CD8-positive, alpha-beta memory T cell (primary cell): Measurements from ENCODE around the gene PDHX. TPM values are rescaled to one million over a fixed set of nuclear protein-coding genes. Genes with fewer than 3 reads are reported as not detected.
"Not testable (repeated sequence)": the region's sequence is repeated elsewhere in the genome, so short reads cannot be mapped to it uniquely, and the experiment has no call there.

Experiments used
- CTCF ChIA-PET: fragments of 350-600 bp; sonication (Branson Sonifier 250); formaldehyde crosslinking; loops from one replicate; lab custom pipeline; 2021; ENCODE audit warnings: antibody characterized with exemption; lab: Charles Lee
- POLR2A ChIA-PET: fragments of 350-600 bp; sonication (Branson Sonifier 250); formaldehyde crosslinking; loops from one replicate; lab custom pipeline; 2021; ENCODE audit warnings: antibody characterized with exemption; lab: Charles Lee
- DNase-seq, 5 donors: peaks; one replicate each; pipeline versions ENCODE4 v3.0.0 to v3.0.0-alpha.2; 2020 to 2022; ENCODE audit warnings: mixed read lengths in 1 of 5
- H3K27ac ChIP-seq: one replicate; pipeline ENCODE4 v1.7.0; 2013; ENCODE audit warnings: low read depth, mild to moderate bottlenecking, low read length, moderate library complexity
- H3K27me3 ChIP-seq: 2 replicates; pipeline ENCODE4 v1.7.0; 2013; ENCODE audit warnings: low read length, mild to moderate bottlenecking; ENCODE audit not compliant: insufficient read depth, poor library complexity, severe bottlenecking
- H3K36me3 ChIP-seq: 2 replicates; pipeline ENCODE4 v1.7.0; 2013; ENCODE audit warnings: mild to moderate bottlenecking, low read length, moderate library complexity; ENCODE audit not compliant: insufficient read depth
- H3K4me1 ChIP-seq: 2 replicates; pipeline ENCODE4 v1.7.0; 2013; ENCODE audit warnings: mild to moderate bottlenecking, low read length, moderate library complexity; ENCODE audit not compliant: insufficient read depth
- H3K4me3 ChIP-seq: 2 replicates; pipeline ENCODE4 v1.7.0; 2013; ENCODE audit warnings: mild to moderate bottlenecking, low read length
- H3K9me3 ChIP-seq: 2 replicates; pipeline ENCODE4 v1.7.0; 2013; ENCODE audit warnings: mild to moderate bottlenecking, low read length
- H3K27ac Mint-ChIP-seq, 8 donors: one replicate each; pipeline ENCODE4 v1.8.0; 2020 to 2021; ENCODE audit warnings: mixed read lengths in 8 of 8, mild to moderate bottlenecking in 6 of 8, inconsistent platforms in 3 of 8, moderate library complexity in 3 of 8
- H3K27me3 Mint-ChIP-seq, 2 donors: one replicate each; pipeline ENCODE4 v1.8.0; 2020 to 2021; ENCODE audit warnings: mixed read lengths in 2 of 2, mild to moderate bottlenecking in 1 of 2, moderate library complexity in 1 of 2
- H3K36me3 Mint-ChIP-seq, 3 donors: one replicate each; pipeline ENCODE4 v1.8.0; 2020 to 2021; ENCODE audit warnings: mixed read lengths in 3 of 3, inconsistent platforms in 1 of 3, mild to moderate bottlenecking in 1 of 3
- H3K4me1 Mint-ChIP-seq, 3 donors: one replicate each; pipeline ENCODE4 v1.8.0; 2020 to 2021; ENCODE audit warnings: mixed read lengths in 3 of 3, inconsistent platforms in 1 of 3, mild to moderate bottlenecking in 1 of 3
- H3K4me3 Mint-ChIP-seq, 7 donors: one replicate each; pipeline ENCODE4 v1.8.0; 2020 to 2021; ENCODE audit warnings: mixed read lengths in 7 of 7, mild to moderate bottlenecking in 6 of 7, moderate library complexity in 4 of 7, inconsistent platforms in 2 of 7
- H3K9me3 Mint-ChIP-seq, 5 donors: one replicate each; pipeline ENCODE4 v1.8.0; 2020 to 2022; ENCODE audit warnings: mixed read lengths in 5 of 5, mild to moderate bottlenecking in 3 of 5, moderate library complexity in 2 of 5, inconsistent platforms in 1 of 5
- polyA plus RNA-seq: library from polyadenylated mRNA; unstranded; fragments of 300-500 nt; fragmentation: Illumina TruSeq; gene quantifications from one replicate; pipeline ENCODE4 v1.2.3, GENCODE V29; 2021
- total RNA-seq, 2 experiments: library from RNA; stranded (reverse); gene quantifications; one replicate each; pipeline ENCODE4 v1.2.3, GENCODE V29; 2021

PDHX gene
- total and polyA plus RNA-seq, 3 experiments from 2014 or later: 16.3 to 41.4 (median 37.8) TPM

DNA sequence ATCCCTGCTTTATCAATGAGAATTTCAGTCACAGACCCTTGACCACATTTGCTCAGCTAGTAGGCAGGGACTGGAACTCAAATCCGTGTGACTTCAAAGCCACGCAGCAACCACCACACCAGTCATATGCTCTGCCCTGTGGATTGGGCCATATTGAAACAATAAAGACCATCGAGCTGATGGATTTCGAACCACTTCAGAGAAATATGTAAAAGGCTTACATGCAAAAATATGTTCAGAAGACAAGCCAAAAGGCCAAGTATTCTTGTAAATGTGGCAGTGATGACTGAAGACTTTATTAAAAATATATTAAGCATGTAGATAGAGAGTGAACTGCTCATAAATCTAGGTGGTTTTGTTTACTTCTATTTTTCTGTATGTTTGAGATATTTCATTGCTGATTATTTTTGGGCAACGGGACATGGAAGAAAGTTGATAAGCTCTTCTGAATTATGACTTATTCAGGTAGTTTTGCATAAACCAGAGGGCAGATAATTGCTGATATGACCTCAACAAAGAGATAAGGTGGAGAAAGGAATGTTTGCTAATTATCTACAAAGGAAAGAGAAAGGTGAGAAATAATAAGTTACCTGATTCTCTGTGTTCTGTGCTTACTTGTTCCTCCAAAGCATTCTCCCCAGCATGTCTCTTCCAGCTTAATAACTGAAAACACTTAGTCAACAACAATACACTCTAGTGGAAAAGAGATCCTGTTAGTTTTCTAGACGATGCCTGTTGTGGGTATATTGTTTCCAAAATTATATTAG, 99.4 kb downstream of the PDHX start:
- Histone ChIP-seq H3K4me3 (no peak overlapping the region), H3K36me3 (no peaks in the 10 kb centered on the region), H3K4me1 (peaks cover 23% of the 10 kb centered on the region), H3K27ac (no peak overlapping the region), H3K9me3 (no peaks in the 10 kb centered on the region), H3K27me3 (no peaks in the 10 kb centered on the region)
- Mint-ChIP-seq H3K4me1 (peaks cover 25 to 40% (median 34%) of the 10 kb centered on the region in 3 donors), H3K9me3 (no peaks in the 10 kb centered on the region), H3K27ac (peak overlapping the region in 2 of 8 donors; percentile 10 to 52), H3K36me3 (no peaks in the 10 kb centered on the region), H3K27me3 (peaks cover 0 to 2% of the 10 kb centered on the region in 2 donors), H3K4me3 (no peak overlapping the region)
- DNase-seq: no peak
- POLR2A ChIA-PET: no interaction called here
- CTCF ChIA-PET: interaction anchor here (1.3 kb wide), 2 partner anchors 15 to 222 kb away, joined by 3 to 4 read pairs; no protein-coding TSS in a partner anchor

DNA sequence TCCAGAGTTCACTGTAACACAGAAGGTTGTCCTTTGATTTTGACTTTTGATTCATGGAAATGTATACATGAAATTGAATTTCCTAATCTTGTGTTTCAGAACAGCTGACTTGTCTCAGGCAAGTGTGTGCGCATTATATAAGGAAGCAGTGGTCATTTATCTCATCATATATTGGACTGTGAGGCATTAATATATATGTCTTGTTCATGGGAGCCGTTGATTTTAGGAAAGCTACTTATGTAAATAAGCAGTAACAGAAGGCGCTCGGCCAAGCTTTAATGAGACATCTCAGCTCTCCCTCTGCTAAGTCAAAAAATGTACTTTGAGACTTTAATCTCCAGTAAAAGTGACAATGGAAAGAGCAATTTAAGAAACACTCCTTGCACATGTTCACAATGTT, 100.5 kb downstream of the PDHX start:
- no peak overlapping the region for H3K27ac Mint-ChIP-seq
- CTCF ChIA-PET: interaction anchor here (1.3 kb wide), 1 partner anchor 220 kb away, joined by 3 read pairs; no protein-coding TSS in a partner anchor
- H3K36me3 ChIP-seq: no peaks in the 10 kb centered on the region

DNA sequence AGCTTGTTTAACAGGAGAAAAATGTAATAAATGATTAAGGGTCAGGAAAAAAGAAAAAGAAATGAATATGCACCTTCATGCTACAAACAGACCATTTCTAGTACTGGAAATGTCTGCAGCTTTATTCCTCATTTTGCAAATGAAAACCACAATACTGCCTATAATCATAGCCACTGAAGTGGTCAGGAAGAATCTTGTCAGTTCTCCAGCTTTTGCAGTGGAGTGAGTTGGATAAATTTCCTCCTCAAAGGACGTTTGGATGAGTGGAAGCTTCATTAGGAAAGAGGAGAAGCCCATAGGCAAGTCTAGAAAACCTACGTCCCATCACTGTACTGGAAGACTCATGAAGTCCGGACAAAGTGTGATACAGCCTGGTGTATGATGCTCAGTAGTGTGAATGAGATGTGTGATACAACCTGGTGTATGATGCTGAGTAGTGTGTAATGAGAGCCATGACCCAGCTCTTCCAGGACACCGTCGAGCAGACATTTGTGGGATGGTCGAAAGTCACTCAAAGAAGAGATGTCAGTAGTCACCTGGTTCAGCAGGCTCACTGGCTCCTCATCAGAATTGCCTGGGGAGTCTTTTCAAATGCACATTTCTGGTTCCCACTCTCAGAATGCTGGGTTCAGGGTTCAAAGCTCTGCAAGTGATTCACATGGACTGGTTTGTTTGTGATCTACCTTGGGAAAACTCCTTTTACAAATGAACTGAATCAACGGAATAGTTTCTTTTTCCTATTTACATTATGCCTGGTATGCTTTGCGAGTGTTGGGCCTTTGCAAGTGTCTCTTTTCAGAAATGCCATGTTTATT, 101.3 kb downstream of the PDHX start:
- no peaks in the 10 kb centered on the region for H3K27me3 ChIP-seq
- no peak overlapping the region for H3K27ac ChIP-seq
- H3K9me3 ChIP-seq: no peaks in the 10 kb centered on the region
- ChIA-PET POLR2A (no interaction called here), CTCF (interaction anchor here (1.3 kb wide), 1 partner anchor 220 kb away, joined by 3 read pairs; no protein-coding TSS in a partner anchor)
- H3K4me1 ChIP-seq: peaks cover 17% of the 10 kb centered on the region
- H3K4me3 Mint-ChIP-seq: no peak overlapping the region
- H3K36me3 ChIP-seq: no peaks in the 10 kb centered on the region
- H3K4me1 Mint-ChIP-seq: peaks cover 19 to 30% (median 27%) of the 10 kb centered on the region in 3 donors
- peaks cover 0 to 2% of the 10 kb centered on the region in 2 donors for H3K27me3 Mint-ChIP-seq
- H3K9me3 Mint-ChIP-seq: peaks cover 0 to 2% (median 0%) of the 10 kb centered on the region in 5 donors
- peak overlapping the region in 1 of 8 donors; percentile 7 for H3K27ac Mint-ChIP-seq
- no peak for DNase-seq
- H3K4me3 ChIP-seq: no peak overlapping the region
- peaks cover 0 to 1% (median 0%) of the 10 kb centered on the region in 3 donors for H3K36me3 Mint-ChIP-seq

More for the DNA sequence above, 100.5 kb downstream of the PDHX start:
- Histone ChIP-seq H3K9me3 (no peaks in the 10 kb centered on the region), H3K4me1 (peaks cover 23% of the 10 kb centered on the region), H3K4me3 (no peak overlapping the region), H3K27ac (no peak overlapping the region), H3K27me3 (no peaks in the 10 kb centered on the region)
- peaks cover 0 to 2% of the 10 kb centered on the region in 2 donors for H3K27me3 Mint-ChIP-seq
- no peak overlapping the region for H3K4me3 Mint-ChIP-seq
- peaks cover 25 to 38% (median 34%) of the 10 kb centered on the region in 3 donors for H3K4me1 Mint-ChIP-seq
- peaks cover 0 to 1% (median 0%) of the 10 kb centered on the region in 3 donors for H3K36me3 Mint-ChIP-seq
- no peak for DNase-seq
- POLR2A ChIA-PET: no interaction called here
- no peaks in the 10 kb centered on the region for H3K9me3 Mint-ChIP-seq

DNA sequence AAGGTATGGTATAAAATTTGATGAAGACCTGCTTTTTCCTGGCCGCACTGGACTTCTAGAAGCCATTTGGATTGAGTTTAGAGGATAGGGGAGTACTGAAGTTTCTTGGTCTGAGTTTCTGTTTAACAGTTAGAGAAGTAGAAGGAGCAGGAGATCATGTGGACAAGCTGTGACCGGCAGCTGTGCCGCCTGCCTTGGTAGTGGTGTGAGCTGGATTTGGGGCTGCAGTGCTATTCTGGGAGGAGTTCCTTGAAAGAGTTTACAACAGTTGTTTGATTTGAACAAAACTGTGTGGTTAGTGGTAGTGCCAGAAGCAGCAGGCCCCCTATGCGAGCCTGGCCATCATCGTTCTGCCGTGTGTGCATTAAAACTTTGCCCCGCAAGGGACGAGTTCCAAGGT, 105.2 kb downstream of the PDHX start:
- peaks cover 13 to 22% (median 18%) of the 10 kb centered on the region in 5 donors for H3K9me3 Mint-ChIP-seq
- Histone ChIP-seq H3K4me3 (no peak overlapping the region), H3K27ac (no peak overlapping the region), H3K4me1 (no peaks in the 10 kb centered on the region), H3K36me3 (no peaks in the 10 kb centered on the region), H3K27me3 (no peaks in the 10 kb centered on the region), H3K9me3 (no peaks in the 10 kb centered on the region)
- ChIA-PET CTCF (interaction anchor here (1.4 to 1.6 kb wide), 2 partner anchors 9 to 20 kb away, joined by 3 read pairs; no protein-coding TSS in a partner anchor), POLR2A (no interaction called here)
- DNase-seq: no peak
- H3K4me1 Mint-ChIP-seq: no peaks in the 10 kb centered on the region
- peaks cover 2 to 31% (median 11%) of the 10 kb centered on the region in 3 donors for H3K36me3 Mint-ChIP-seq
- no peak overlapping the region for H3K27ac Mint-ChIP-seq
- H3K4me3 Mint-ChIP-seq: no peak overlapping the region
- no peaks in the 10 kb centered on the region for H3K27me3 Mint-ChIP-seq

DNA sequence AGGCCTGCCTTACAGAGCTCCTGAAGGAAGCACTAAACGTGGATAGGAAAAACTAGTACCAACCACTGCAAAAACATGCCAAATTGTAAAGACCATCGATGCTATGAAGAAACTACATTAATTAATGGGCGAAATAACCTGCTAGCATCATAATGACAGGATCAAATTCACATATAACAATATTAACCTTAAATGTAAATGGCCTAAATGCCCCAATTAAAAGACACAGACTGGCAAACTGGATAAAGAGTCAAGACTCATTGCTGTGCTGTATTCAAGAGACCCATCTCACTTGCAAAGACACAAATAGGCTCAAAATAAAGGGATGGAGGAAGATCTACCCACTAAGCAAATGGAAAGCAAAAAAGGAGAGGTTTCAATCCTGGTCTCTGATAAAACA, 107.5 kb downstream of the PDHX start:
- H3K27ac Mint-ChIP-seq, H3K4me1 ChIP-seq, H3K9me3 ChIP-seq, H3K4me3 Mint-ChIP-seq, CTCF ChIA-PET, H3K27me3 ChIP-seq, H3K36me3 ChIP-seq, DNase-seq, H3K27me3 Mint-ChIP-seq, POLR2A ChIA-PET, H3K4me1 Mint-ChIP-seq, H3K27ac ChIP-seq, H3K4me3 ChIP-seq: not testable (repeated sequence)
- H3K9me3 Mint-ChIP-seq: peaks cover 13 to 22% (median 18%) of the 10 kb centered on the region in 5 donors
- H3K36me3 Mint-ChIP-seq: peaks cover 2 to 39% (median 11%) of the 10 kb centered on the region in 3 donors

DNA sequence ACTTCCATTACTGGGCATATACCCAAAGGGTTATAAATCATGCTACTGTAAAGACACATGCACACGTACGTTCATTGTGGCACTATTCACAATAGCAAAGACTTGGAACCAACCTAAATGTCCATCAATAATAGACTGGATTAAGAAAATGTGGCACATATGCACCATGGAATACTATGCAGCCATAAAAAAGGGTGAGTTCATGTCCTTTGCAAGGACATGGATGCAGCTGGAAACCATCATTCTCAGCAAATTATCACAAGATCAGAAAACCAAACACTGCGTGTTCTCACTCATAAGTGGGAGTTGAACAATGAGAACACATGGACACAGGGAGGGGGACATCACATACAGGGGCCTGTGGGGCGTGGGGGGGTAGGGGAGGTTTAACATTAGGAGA, 111.6 kb downstream of the PDHX start:
- H3K27ac ChIP-seq, H3K4me3 Mint-ChIP-seq, H3K27me3 ChIP-seq, CTCF ChIA-PET, H3K9me3 ChIP-seq, POLR2A ChIA-PET, DNase-seq, H3K27me3 Mint-ChIP-seq, H3K36me3 ChIP-seq, H3K4me3 ChIP-seq: not testable (repeated sequence)
- Mint-ChIP-seq H3K27ac (peak overlapping the region in 2 of 8 donors; percentile 47 to 76), H3K9me3 (peaks cover 13 to 22% (median 15%) of the 10 kb centered on the region in 5 donors), H3K4me1 (peaks cover 19 to 32% (median 31%) of the 10 kb centered on the region in 3 donors), H3K36me3 (peaks cover 2 to 39% (median 10%) of the 10 kb centered on the region in 3 donors)
- H3K4me1 ChIP-seq: peaks cover 28% of the 10 kb centered on the region

DNA sequence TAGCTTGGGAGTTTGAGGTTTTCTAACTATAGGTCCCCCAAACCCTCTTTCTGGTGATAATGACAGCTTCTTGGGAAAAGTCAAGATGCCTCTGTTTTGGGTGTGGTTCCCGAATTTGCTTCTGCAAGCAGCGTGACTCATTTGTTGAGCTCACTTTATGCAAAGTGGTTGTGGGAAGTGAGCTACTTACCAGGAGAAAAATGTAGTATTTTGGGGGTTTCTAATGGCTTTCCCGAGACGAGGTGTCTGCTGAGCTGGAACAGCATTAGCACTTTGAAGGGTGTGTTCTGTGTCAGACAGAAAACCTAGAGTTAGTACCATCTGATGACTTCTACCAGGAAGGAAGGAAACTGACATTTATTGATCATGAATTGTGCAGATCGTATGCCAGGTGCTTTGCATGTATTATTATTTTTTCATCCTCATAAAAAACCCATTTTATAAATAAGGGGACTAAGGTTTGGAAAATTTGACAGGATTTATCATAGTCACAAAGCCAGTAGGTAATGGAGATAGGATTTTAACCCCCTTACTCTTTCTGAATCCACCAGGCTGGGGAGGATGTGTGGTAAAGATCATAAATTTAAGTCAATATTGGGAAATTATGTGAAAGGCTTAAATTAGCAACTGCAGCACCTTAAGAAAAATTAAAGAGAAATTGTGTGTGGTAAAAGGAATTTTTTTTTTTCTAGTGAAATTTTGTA, 113.7 kb downstream of the PDHX start:
- CTCF ChIA-PET: interaction anchor here (1.0 kb wide), 1 partner anchor 11 kb away, joined by 5 read pairs; no protein-coding TSS in a partner anchor
- H3K36me3 Mint-ChIP-seq: peaks cover 0 to 18% (median under 1%) of the 10 kb centered on the region in 3 donors
- POLR2A ChIA-PET: interaction anchor here (0.5 kb wide), 1 partner anchor 21 kb away, joined by 3 read pairs; no protein-coding TSS in a partner anchor
- peak overlapping the region in 7 of 8 donors; percentile 35 to 95 (median 91) for H3K27ac Mint-ChIP-seq
- H3K4me1 Mint-ChIP-seq: peaks cover 30 to 44% (median 44%) of the 10 kb centered on the region in 3 donors
- Histone ChIP-seq H3K27ac (peak overlapping the region; percentile 10), H3K27me3 (no peaks in the 10 kb centered on the region), H3K4me1 (peaks cover 28% of the 10 kb centered on the region), H3K4me3 (no peak overlapping the region), H3K36me3 (no peaks in the 10 kb centered on the region), H3K9me3 (no peaks in the 10 kb centered on the region)
- H3K4me3 Mint-ChIP-seq: peak overlapping the region; percentile 3 to 83 (median 71)
- DNase-seq: no peak
- no peaks in the 10 kb centered on the region for H3K27me3 Mint-ChIP-seq
- peaks cover 0 to 2% (median 0%) of the 10 kb centered on the region in 5 donors for H3K9me3 Mint-ChIP-seq
